Spleen (tissue), 7 donors: ENCODE measurements around the gene CTRL.

Experiments used
- POLR2A ChIP-seq, 3 donors: fragments of 450-650 bp; IDR thresholded peaks; one replicate each; pipeline ENCODE4 v1.5.1; 2017; ENCODE audit warnings: antibody characterized with exemption in 3 of 3, mild to moderate bottlenecking in 1 of 3
- POLR2AphosphoS5 ChIP-seq, 3 donors: sonication (generic); formaldehyde crosslinking; IDR thresholded peaks; one replicate each; pipeline ENCODE4 v1.5.1; 2017; ENCODE audit warnings: antibody characterized with exemption in 3 of 3
- TF ChIP-seq, protein P1 (sequence below), 11 experiments: fragments of 200-600 bp in 7 of 11; fragments of 450-650 bp in 4 of 11; sonication (generic) in 4 of 11; IDR thresholded peaks in 8 of 11; conservative IDR thresholded peaks in 3 of 11; 1 replicate in 7 of 11; 2 replicates in 4 of 11; pipeline versions ENCODE4 v1.4.0 to v1.8.0; 2016 to 2021; ENCODE audit warnings: antibody characterized with exemption in 11 of 11, inconsistent platforms in 4 of 11, mild to moderate bottlenecking in 1 of 11
- donor health status: DM: no; HTN: no; CAD: no; lungs with moderate emphysema.
- donor health status: DM: no; HTN: no; CAD: no.
- donor health status: DM: no; HTN: no; CAD: no.

DNA sequence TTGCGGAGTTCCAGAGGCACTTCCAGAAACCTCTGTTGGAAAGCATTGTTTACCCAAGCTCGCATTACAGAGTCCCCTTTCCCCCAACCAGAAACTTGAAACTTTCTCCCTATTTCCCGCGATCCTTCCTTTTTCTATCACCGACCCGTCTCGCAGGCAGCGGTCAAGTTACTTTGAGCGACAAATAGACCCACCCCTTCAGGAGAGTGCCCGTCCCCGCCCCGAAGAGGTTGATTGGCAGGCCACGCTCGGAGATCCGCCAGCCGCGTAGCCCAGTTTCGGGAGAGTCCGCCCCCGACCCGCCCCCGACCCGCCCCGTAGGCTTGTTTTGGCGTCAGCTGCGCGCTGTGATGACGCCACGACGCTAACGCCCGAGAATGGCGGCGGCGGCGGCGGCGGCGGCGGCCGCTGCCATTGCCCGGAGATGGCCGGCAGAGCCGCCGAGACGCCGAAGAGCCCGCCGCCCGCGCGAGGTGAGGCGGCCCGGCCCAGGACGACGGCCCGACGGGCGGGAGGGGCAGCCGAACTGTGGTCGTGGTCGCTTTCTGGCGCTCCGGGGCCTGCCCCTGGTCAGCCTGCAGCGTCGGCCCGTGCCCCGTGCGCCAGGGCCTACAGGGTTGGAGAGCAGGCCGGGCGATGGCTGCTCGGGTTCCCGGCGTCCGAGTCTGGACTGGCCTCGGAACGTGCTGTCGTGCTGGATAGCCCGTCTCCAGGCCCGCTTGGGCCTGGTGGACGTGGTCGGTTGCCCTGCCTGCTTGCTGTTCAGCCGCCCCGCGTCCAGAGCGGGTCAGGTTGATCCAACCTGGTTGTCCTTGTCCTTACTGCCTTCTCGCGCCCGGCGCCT, 38.5 kb downstream of the CTRL start, which contains the start of gene PSKH1:
- TF ChIP-seq POLR2AphosphoS5 (IDR thresholded peaks at IDR 0.05) (peak; percentile 82 to 90 (median 87)), POLR2A (IDR thresholded peaks at IDR 0.05) (peak in 2 of 3 donors; percentile 27 to 74)
- TF ChIP-seq, protein P1, sequence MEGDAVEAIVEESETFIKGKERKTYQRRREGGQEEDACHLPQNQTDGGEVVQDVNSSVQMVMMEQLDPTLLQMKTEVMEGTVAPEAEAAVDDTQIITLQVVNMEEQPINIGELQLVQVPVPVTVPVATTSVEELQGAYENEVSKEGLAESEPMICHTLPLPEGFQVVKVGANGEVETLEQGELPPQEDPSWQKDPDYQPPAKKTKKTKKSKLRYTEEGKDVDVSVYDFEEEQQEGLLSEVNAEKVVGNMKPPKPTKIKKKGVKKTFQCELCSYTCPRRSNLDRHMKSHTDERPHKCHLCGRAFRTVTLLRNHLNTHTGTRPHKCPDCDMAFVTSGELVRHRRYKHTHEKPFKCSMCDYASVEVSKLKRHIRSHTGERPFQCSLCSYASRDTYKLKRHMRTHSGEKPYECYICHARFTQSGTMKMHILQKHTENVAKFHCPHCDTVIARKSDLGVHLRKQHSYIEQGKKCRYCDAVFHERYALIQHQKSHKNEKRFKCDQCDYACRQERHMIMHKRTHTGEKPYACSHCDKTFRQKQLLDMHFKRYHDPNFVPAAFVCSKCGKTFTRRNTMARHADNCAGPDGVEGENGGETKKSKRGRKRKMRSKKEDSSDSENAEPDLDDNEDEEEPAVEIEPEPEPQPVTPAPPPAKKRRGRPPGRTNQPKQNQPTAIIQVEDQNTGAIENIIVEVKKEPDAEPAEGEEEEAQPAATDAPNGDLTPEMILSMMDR (IDR thresholded peaks at IDR 0.05 in 8 of 11, conservative IDR thresholded peaks at IDR 0.05 in 3 of 11), result peak in 2 of 11 experiments; percentile 9 to 39
